T-helper 2 cell treated with Interferon-gamma antibody and Interleukin-4, amounts not matched to agents 100 ng/mL and 5 ng/mL, for 36 hours (primary cell): ENCODE data around the gene IL17D. TPM values are rescaled to one million over a fixed set of nuclear protein-coding genes. Genes with fewer than 3 reads are reported as not detected.

Experiments used
- total RNA-seq: library from RNA; stranded (reverse); gene quantifications from 2 replicates; pipeline ENCODE4 v1.2.3, GENCODE V29; 2022

IL17D gene
- total RNA-seq, 1 donor from 2014 or later, result 0.09 TPM

Other genes starting within 250 kb of the IL17D start
- gene CRYL1, start 177.8 kb upstream of the IL17D start, total RNA-seq, result 10.9 and 11.8 TPM in 2 replicates
- 4.8 and 5.7 TPM in 2 replicates for gene IFT88, start 136.5 kb upstream of the IL17D start, total RNA-seq
- 8.1 and 9.9 TPM in 2 replicates for gene EEF1AKMT1, start 70.3 kb downstream of the IL17D start, total RNA-seq
- gene XPO4, start 199.0 kb downstream of the IL17D start, total RNA-seq, result 19.9 and 21.4 TPM in 2 replicates